ENCODE measurements around the gene MTCP1.

DNA sequence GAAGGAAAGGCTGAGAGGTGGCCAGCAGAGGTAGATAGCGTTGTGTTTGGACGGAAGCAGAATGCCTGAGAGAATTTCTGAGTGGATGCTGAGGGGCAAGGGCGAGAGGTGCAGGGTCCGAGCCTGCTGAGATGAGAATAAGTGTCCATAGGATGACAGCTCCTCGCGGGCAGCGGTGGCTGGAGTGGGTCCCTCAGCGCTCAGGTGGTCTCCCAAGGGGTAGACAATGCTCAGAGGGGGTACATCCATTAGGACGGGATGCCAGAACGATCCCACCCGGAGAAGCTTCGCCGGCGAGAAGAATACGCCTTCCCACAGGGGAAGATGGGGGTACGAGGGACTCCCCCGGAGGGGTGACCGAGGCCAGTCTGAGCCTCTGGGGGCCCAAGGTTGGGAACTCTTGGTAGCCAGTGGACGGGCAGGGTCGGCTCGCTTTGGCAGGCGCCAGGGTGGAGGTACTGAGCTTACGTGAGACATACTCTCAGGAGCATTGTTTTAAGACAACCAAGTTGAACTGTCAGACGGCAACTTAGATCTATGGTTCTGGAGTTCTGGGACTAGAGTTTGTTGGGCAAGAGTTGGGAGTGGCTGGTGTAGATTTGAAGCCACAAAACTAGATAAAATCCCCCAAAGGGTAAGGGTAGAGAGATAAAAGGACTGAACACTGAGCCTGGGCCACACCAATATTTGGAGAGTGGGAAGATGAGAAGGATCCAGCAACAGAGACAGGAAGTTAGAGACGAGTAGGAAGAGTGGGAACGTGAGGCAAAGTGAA is 16.2 kb upstream of the MTCP1 start:
- TF ChIP-seq, protein P1, sequence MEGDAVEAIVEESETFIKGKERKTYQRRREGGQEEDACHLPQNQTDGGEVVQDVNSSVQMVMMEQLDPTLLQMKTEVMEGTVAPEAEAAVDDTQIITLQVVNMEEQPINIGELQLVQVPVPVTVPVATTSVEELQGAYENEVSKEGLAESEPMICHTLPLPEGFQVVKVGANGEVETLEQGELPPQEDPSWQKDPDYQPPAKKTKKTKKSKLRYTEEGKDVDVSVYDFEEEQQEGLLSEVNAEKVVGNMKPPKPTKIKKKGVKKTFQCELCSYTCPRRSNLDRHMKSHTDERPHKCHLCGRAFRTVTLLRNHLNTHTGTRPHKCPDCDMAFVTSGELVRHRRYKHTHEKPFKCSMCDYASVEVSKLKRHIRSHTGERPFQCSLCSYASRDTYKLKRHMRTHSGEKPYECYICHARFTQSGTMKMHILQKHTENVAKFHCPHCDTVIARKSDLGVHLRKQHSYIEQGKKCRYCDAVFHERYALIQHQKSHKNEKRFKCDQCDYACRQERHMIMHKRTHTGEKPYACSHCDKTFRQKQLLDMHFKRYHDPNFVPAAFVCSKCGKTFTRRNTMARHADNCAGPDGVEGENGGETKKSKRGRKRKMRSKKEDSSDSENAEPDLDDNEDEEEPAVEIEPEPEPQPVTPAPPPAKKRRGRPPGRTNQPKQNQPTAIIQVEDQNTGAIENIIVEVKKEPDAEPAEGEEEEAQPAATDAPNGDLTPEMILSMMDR (IDR thresholded peaks at IDR 0.05): no peak
- no peak for TF ChIP-seq POLR2A (IDR thresholded peaks at IDR 0.05)
